Mesenchymal stem cell (in vitro differentiated cells and primary cell): ENCODE results near the gene PSMC2.

Experiments
- DNase-seq: peaks from one replicate; pipeline ENCODE4 v3.0.0-alpha.2; 2013
- H2AFZ ChIP-seq: one replicate; pipeline ENCODE4 v1.6.1; 2013; ENCODE audit warnings: low read depth, mild to moderate bottlenecking, control low read depth, inconsistent platforms, low read length, moderate library complexity
- H2AK5ac ChIP-seq: 2 replicates; pipeline ENCODE4 v1.6.1; 2013; ENCODE audit warnings: low read length, moderate library complexity, mild to moderate bottlenecking, inconsistent platforms; ENCODE audit not compliant: severe bottlenecking
- H2BK120ac ChIP-seq: one replicate; pipeline ENCODE4 v1.6.1; 2013; ENCODE audit warnings: low read depth, mild to moderate bottlenecking, inconsistent platforms, low read length, moderate library complexity
- H2BK12ac ChIP-seq, 2 experiments: one replicate each; pipeline ENCODE4 v1.6.1; 2013; ENCODE audit warnings: inconsistent platforms in 2 of 2, low read length in 2 of 2, mild to moderate bottlenecking in 2 of 2, moderate library complexity in 2 of 2, control low read depth in 1 of 2
- H2BK15ac ChIP-seq: one replicate; pipeline ENCODE4 v1.6.1; 2013; ENCODE audit warnings: mild to moderate bottlenecking, low read depth, inconsistent platforms; ENCODE audit not compliant: poor library complexity, severe bottlenecking
- H2BK5ac ChIP-seq: 2 replicates; pipeline ENCODE4 v1.6.1; 2013; ENCODE audit warnings: low read depth, mild to moderate bottlenecking, low read length, control low read depth, inconsistent platforms; ENCODE audit not compliant: poor library complexity, severe bottlenecking
- H3K14ac ChIP-seq, 2 experiments: one replicate each; pipeline ENCODE4 v1.6.1; 2013; ENCODE audit warnings: inconsistent platforms in 2 of 2, low read length in 2 of 2, control low read depth in 1 of 2, mild to moderate bottlenecking in 1 of 2, moderate library complexity in 1 of 2
- H3K18ac ChIP-seq, 2 experiments: one replicate each; pipeline ENCODE4 v1.6.1; 2013; ENCODE audit warnings: inconsistent platforms in 2 of 2, low read length in 2 of 2, control low read depth in 1 of 2, low read depth in 1 of 2, mild to moderate bottlenecking in 1 of 2
- H3K23ac ChIP-seq, 2 experiments: one replicate each; pipeline ENCODE4 v1.6.1; 2013; ENCODE audit warnings: inconsistent platforms in 2 of 2, low read length in 2 of 2, mild to moderate bottlenecking in 2 of 2, moderate library complexity in 2 of 2, control low read depth in 1 of 2
- H3K27ac ChIP-seq: 2 replicates; pipeline ENCODE4 v1.5.1; 2013; ENCODE audit warnings: mild to moderate bottlenecking, moderate library complexity, low read length, control low read depth, inconsistent platforms; ENCODE audit not compliant: poor library complexity, severe bottlenecking
- H3K27me3 ChIP-seq, 2 experiments: 2 replicates each; pipeline versions ENCODE4 v1.6.1 to v1.7.0; 2013; ENCODE audit warnings: low read length in 2 of 2, mild to moderate bottlenecking in 2 of 2, moderate library complexity in 2 of 2, control low read depth in 1 of 2, inconsistent platforms in 1 of 2; ENCODE audit not compliant: control insufficient read depth in 1 of 2, insufficient read depth in 1 of 2
- H3K36me3 ChIP-seq, 2 experiments: 2 replicates each; pipeline versions ENCODE4 v1.6.1 to v1.7.0; 2013; ENCODE audit warnings: low read length in 2 of 2, control low read depth in 1 of 2, inconsistent platforms in 1 of 2, low read depth in 1 of 2, mild to moderate bottlenecking in 1 of 2; ENCODE audit not compliant: insufficient read depth in 2 of 2, control insufficient read depth in 1 of 2
- H3K4ac ChIP-seq, 2 experiments: one replicate each; pipeline ENCODE4 v1.6.1; 2013; ENCODE audit warnings: inconsistent platforms in 2 of 2, low read length in 2 of 2, mild to moderate bottlenecking in 2 of 2, moderate library complexity in 2 of 2, control low read depth in 1 of 2, low read depth in 1 of 2
- H3K4me1 ChIP-seq: 2 replicates; pipeline ENCODE4 v1.6.1; 2013; ENCODE audit warnings: low read depth, low read length, control low read depth; ENCODE audit not compliant: control insufficient read depth, insufficient read depth
- H3K4me2 ChIP-seq: 2 replicates; pipeline ENCODE4 v1.6.1; 2013; ENCODE audit warnings: low read length, mild to moderate bottlenecking, inconsistent platforms; ENCODE audit not compliant: poor library complexity, severe bottlenecking
- H3K4me3 ChIP-seq, 2 experiments: 2 replicates each; pipeline versions ENCODE4 v1.5.1 to v1.7.0; 2013; ENCODE audit warnings: low read length in 2 of 2, mild to moderate bottlenecking in 2 of 2, control low read depth in 1 of 2, low read depth in 1 of 2; ENCODE audit not compliant: insufficient read depth in 1 of 2
- H3K79me1 ChIP-seq: replicated peaks from 2 replicates; pipeline ENCODE4 v1.6.1; 2013; ENCODE audit warnings: mild to moderate bottlenecking, control low read depth, low read length, inconsistent platforms; ENCODE audit not compliant: poor library complexity, severe bottlenecking
- H3K9ac ChIP-seq: 2 replicates; pipeline ENCODE4 v1.7.0; 2013; ENCODE audit warnings: mild to moderate bottlenecking, low read length, moderate library complexity
- H3K9me3 ChIP-seq: 2 replicates; pipeline ENCODE4 v1.7.0; 2013; ENCODE audit warnings: mild to moderate bottlenecking, low read length; ENCODE audit not compliant: control insufficient read depth
- H4K8ac ChIP-seq: one replicate; pipeline ENCODE4 v1.6.1; 2013; ENCODE audit warnings: inconsistent platforms, mild to moderate bottlenecking, low read length, moderate library complexity
- H4K91ac ChIP-seq: one replicate; pipeline ENCODE4 v1.6.1; 2013; ENCODE audit warnings: mild to moderate bottlenecking, low read length, inconsistent platforms
- WGBS: methylation state at CpG from one replicate; pipeline ENCODE4 v1.1.7; 2013; ENCODE audit warnings: mixed read lengths; 5-methylcytosine and 5-hydroxymethylcytosine counted together

PSMC2 gene

GRCh38 chr7:103307503-103308231 is 39.8 kb upstream of the PSMC2 start:
- DNase-seq: peak; percentile 7

GRCh38 chr7:103314852-103315251 is 32.6 kb upstream of the PSMC2 start:
- no peak overlapping the region for H3K27ac ChIP-seq

More at GRCh38 chr7:103307503-103308231, 39.8 kb upstream of the PSMC2 start:
- no peak overlapping the region for H3K9ac ChIP-seq
- H3K4me3 ChIP-seq: no peak overlapping the region
- H2BK15ac ChIP-seq: no peak overlapping the region
- no peak overlapping the region for H3K27ac ChIP-seq
- 100% methylated on average over 2 of the region's 3 CpGs for WGBS
- H2BK12ac ChIP-seq: no peak overlapping the region
- no peak overlapping the region for H2AK5ac ChIP-seq
- no peak overlapping the region for H4K8ac ChIP-seq
- no peak overlapping the region for H3K23ac ChIP-seq
- peaks cover 16 to 96% of the 10 kb centered on the region in 2 experiments for H3K36me3 ChIP-seq
- H3K9me3 ChIP-seq: no peaks in the 10 kb centered on the region
- H3K79me1 ChIP-seq: peaks cover 12% of the 10 kb centered on the region
- H2AFZ ChIP-seq: no peak overlapping the region
- no peaks in the 10 kb centered on the region for H3K27me3 ChIP-seq
- H3K18ac ChIP-seq: no peak overlapping the region
- no peak overlapping the region for H2BK120ac ChIP-seq
- H4K91ac ChIP-seq: no peak overlapping the region
- H3K4me2 ChIP-seq: no peak overlapping the region
- H2BK5ac ChIP-seq: no peak overlapping the region
- H3K4ac ChIP-seq: no peak overlapping the region
- no peak overlapping the region for H3K14ac ChIP-seq
- H3K4me1 ChIP-seq: no peaks in the 10 kb centered on the region

GRCh38 chr7:103316380-103316941 is 31.0 kb upstream of the PSMC2 start:
- Histone ChIP-seq H2BK12ac (no peak overlapping the region), H3K9me3 (no peaks in the 10 kb centered on the region), H4K8ac (no peak overlapping the region), H3K27ac (no peak overlapping the region), H2BK120ac (no peak overlapping the region), H3K4ac (no peak overlapping the region), H3K27me3 (no peaks in the 10 kb centered on the region), H3K23ac (no peak overlapping the region), H3K4me1 (no peaks in the 10 kb centered on the region), H3K14ac (no peak overlapping the region), H3K79me1 (peaks cover 9% of the 10 kb centered on the region), H3K9ac (no peak overlapping the region), H3K4me3 (no peak overlapping the region), H2BK15ac (no peak overlapping the region), H3K18ac (no peak overlapping the region), H2BK5ac (no peak overlapping the region), H2AFZ (no peak overlapping the region), H3K36me3 (peaks cover 28 to 94% of the 10 kb centered on the region in 2 experiments), H4K91ac (no peak overlapping the region), H2AK5ac (no peak overlapping the region), H3K4me2 (no peak overlapping the region)
- no peak for DNase-seq
- 95% methylated on average over 2 of the region's 2 CpGs for WGBS

More at GRCh38 chr7:103314852-103315251, 32.6 kb upstream of the PSMC2 start:
- Histone ChIP-seq H4K91ac (no peak overlapping the region), H2BK15ac (no peak overlapping the region), H3K4me1 (no peaks in the 10 kb centered on the region), H2AFZ (no peak overlapping the region), H2AK5ac (no peak overlapping the region), H3K18ac (no peak overlapping the region), H3K9me3 (no peaks in the 10 kb centered on the region), H4K8ac (no peak overlapping the region), H2BK5ac (no peak overlapping the region), H3K79me1 (peaks cover 12% of the 10 kb centered on the region), H3K27me3 (no peaks in the 10 kb centered on the region), H2BK120ac (no peak overlapping the region), H3K23ac (no peak overlapping the region), H3K4ac (no peak overlapping the region), H3K4me3 (no peak overlapping the region), H3K4me2 (no peak overlapping the region), H3K36me3 (peaks cover 21 to 97% of the 10 kb centered on the region in 2 experiments), H3K9ac (no peak overlapping the region), H3K14ac (no peak overlapping the region), H2BK12ac (no peak overlapping the region)
- DNase-seq: no peak
- WGBS: 95% methylated on average over 2 of the region's 2 CpGs

GRCh38 chr7:103317009-103317408 is 30.4 kb upstream of the PSMC2 start:
- Histone ChIP-seq H3K18ac (no peak overlapping the region), H3K27ac (no peak overlapping the region), H3K27me3 (no peaks in the 10 kb centered on the region), H4K8ac (no peak overlapping the region), H3K36me3 (peaks cover 30 to 93% of the 10 kb centered on the region in 2 experiments), H2AFZ (no peak overlapping the region), H4K91ac (no peak overlapping the region), H3K9me3 (no peaks in the 10 kb centered on the region), H3K9ac (no peak overlapping the region), H2BK15ac (no peak overlapping the region), H3K14ac (no peak overlapping the region), H2BK120ac (no peak overlapping the region), H3K4ac (no peak overlapping the region), H2AK5ac (no peak overlapping the region), H2BK5ac (no peak overlapping the region), H2BK12ac (no peak overlapping the region), H3K4me1 (no peaks in the 10 kb centered on the region), H3K23ac (no peak overlapping the region), H3K4me2 (no peak overlapping the region), H3K79me1 (peaks cover 9% of the 10 kb centered on the region), H3K4me3 (no peak overlapping the region)
- DNase-seq: no peak
